G401 (cell line): ENCODE results near the gene CASTOR1. TPM values are rescaled to one million over a fixed set of nuclear protein-coding genes. Genes with fewer than 3 reads are reported as not detected.
A peak's percentile ranks its signal among the peaks of the same experiment; 100 is the strongest.

ENCODE experiments used
- DNase-seq: peaks from one replicate; pipeline ENCODE4 v3.0.0-alpha.2; 2015; ENCODE audit warnings: low spot score
- in situ Hi-C: cut with HindIII; loops from 2 replicates; pipeline ENCODE4 v1.10.0; 2016; ENCODE audit warnings: low sequenced_read_pairs, mixed read lengths
- total RNA-seq: library from RNA; depleted of rRNA; stranded (reverse); fragments of >200 nt; shearing (Covaris generic); gene quantifications from 2 replicates; pipeline ENCODE4 v1.2.3, GENCODE V29; 2014

CASTOR1 gene
- total RNA-seq, 1 experiment from 2014 or later: 9.8 TPM

GRCh38 chr22:30288419-30289140 is 725 bp downstream of the CASTOR1 start:
- no peak for DNase-seq
- in situ Hi-C loops: loop anchor here (5.0 kb wide), 1 partner anchor 104 kb away; no protein-coding TSS in a partner anchor

DNA sequence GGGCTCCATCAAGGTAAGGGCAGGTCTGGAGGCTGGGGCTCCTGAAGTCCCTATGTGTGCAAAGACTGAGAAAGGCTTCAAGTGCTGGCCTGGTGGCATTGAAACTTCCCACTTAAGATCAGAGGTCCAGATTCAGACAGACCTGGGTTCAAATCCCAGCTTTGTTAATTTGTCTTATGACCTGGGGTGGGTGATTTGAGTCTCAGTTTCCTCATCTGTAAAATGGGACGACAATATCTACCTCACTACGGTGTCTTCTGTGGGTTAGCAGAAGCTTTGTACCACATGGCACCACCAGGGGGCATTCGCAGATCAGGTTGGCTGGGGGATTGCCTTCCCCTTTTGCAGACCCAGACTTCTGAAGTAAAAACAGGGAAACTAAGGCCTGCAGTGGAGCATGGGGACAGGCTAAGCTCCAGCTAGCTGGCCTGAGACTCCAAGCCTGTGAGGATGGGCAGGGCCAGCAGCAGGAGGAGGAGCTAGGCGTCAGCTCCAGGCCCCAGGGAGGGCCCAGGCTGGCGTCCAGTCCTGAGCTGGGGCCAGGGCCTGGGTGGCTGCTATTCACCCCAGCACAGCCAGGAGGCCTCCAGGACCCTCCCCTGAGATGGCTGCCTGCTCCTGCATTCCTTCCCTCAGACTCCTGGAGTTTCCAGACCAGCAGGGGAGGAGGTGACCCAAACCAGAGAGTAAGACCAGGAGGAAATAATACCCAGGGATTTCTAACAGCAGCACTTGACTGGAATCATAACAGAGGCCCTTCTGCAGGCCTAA is 1.5 kb downstream of the CASTOR1 start:
- in situ Hi-C loops: loop anchor here (5.0 kb wide), 1 partner anchor 104 kb away; no protein-coding TSS in a partner anchor
- peak; percentile 80 for DNase-seq

- in situ Hi-C loops: loop anchor here (5.0 kb wide), 1 partner anchor 105 kb away; no protein-coding TSS in a partner anchor
- DNase-seq: peak; percentile 51
Observed at GRCh38 chr22:30286813-30287647, 2.3 kb downstream of the CASTOR1 start.

DNA sequence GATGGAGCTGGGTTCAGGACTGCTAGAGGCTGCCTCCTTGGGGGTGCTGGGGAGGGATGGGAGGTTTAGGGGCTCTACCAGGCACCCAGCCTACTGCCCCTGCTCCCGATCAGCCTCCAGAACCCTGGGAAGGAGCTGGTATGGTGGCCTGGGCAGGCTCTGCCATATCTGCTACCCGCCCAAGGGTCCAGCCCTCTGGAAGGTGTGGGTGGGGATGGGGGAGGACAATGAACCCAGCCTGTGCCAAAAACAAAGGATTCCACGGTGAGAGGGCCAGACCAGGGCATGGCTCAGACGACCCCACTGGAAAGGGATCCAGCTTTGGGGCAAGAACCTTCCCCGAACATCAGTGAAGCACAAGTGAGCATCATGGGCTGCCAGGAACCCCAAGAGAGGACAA is 3.0 kb downstream of the CASTOR1 start:
- no peak for DNase-seq
- in situ Hi-C loops: loop anchor here (5.0 kb wide), 1 partner anchor 106 kb away; no protein-coding TSS in a partner anchor

DNA sequence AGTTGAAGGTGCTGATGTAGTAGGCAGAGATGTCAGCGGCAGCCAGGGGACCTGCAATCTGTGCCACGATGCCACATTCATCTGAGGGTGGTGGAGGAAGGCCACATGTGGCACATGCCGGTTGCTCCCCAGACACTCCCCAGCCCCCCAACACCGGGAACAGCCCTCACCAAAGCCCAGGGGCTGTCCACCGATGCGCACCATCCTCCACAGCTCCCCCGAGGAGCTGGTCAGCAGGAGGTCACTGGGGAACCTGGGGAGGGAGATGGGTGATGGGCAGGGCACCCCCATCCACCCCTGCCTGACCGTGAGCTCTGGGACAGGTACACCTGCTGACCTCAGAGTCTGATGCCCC is 3.5 kb downstream of the CASTOR1 start:
- in situ Hi-C loops: loop anchor here (5.0 kb wide), 1 partner anchor 106 kb away; no protein-coding TSS in a partner anchor
- DNase-seq: no peak

DNA sequence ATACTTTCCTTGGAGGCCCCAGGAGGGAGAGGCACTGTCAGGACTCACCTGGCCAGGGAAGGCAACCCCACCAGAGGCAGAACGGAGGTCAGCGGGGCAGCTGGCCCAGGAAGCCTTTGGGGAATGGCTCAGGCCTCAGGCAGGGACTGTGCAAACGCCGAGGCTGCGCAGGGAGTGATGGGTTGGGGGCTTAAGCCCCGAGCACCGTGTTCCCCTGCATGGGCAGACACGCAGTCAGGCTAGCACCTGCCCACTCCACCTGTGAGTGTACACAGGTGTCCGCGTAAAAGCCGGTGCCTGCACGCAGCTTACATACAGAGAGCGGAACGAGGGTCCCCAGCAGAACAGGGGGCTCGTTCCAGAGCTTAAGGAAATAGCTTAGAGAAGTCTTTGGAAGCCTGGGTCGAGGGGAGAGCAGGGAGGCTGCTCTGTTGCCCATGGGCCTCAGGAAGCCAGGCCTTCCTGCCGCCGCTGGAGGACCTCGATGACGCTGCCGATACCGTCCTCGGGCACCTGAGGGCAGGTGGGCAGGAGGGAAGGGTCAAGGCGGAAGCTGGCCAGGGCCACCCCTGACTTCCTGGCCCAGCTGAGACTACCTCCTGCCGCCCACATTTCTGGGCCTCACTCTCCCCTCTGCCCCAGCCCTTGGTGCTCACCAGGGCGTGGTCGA is 4.0 kb downstream of the CASTOR1 start:
- in situ Hi-C loops: loop anchor here (5.0 kb wide), 1 partner anchor 107 kb away; no protein-coding TSS in a partner anchor
- no peak for DNase-seq

DNA sequence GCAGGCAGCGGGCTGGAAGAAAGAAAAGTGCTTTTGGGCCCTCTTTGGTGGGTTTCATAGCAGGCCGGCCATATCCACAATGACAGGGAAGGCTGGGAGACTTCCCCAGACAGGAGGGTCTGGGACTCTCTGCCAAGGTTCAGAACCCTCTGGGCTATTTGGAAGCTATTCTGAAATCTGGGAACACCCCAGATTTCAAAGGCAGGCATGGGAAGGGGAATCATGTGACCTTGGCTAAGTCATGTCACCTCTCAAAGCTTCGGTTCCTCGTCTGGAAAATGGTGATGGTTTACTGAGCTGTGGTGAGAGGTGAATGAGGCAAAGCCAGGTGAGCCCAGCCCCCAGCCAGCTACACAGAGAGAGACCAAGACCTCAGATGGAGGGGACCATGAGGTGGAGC is 4.6 kb downstream of the CASTOR1 start:
- DNase-seq: no peak
- in situ Hi-C loops: loop anchor here (5.0 kb wide), 1 partner anchor 108 kb away; no protein-coding TSS in a partner anchor

- in situ Hi-C loops: no loop called here
- no peak for DNase-seq
Observed at GRCh38 chr22:30284172-30284571, 5.1 kb downstream of the CASTOR1 start.

DNA sequence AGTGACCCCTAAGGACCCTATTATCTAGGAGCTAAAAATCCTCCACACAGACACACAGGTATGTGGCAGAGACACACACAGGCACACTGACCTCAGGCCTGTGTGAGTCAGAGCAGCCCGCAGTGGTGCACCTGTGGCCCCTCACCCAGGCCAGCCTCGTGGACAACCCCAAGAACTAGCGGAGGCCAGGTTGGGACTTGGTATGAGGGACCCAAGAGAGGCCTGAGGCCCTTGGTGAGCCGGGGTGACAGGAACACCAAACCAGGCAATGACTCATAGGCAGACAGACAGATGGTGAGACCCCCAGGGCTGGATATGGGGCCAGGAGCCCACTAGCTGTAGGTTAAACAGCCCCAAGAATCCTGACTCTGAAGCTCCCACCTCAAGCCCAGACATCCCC is 6.0 kb downstream of the CASTOR1 start:
- DNase-seq: no peak
- in situ Hi-C loops: no loop called here

DNA sequence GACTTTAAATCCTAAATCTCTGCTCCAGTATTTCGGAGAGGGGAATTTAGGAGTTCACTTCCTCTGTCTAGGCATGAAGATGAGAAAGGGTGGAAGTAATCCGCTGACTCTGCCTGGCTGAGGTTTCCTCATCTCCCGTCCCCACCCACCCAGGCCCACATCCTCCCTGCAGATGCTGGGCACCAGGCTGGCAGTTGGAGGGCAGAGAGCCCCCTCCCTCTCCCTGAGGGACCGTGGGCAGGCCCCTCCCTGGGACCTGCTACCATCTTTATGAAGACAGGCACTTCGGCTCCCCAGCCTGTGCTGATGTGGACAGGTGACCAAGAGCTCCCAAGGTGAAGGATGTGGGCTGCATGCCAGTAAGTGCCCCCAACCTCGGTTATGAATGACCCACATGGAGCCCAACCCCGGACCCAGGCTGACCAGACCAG is 6.7 kb downstream of the CASTOR1 start:
- in situ Hi-C loops: no loop called here
- no peak for DNase-seq

GRCh38 chr22:30280505-30280904 is 8.8 kb downstream of the CASTOR1 start:
- no peak for DNase-seq
- in situ Hi-C loops: no loop called here

DNA sequence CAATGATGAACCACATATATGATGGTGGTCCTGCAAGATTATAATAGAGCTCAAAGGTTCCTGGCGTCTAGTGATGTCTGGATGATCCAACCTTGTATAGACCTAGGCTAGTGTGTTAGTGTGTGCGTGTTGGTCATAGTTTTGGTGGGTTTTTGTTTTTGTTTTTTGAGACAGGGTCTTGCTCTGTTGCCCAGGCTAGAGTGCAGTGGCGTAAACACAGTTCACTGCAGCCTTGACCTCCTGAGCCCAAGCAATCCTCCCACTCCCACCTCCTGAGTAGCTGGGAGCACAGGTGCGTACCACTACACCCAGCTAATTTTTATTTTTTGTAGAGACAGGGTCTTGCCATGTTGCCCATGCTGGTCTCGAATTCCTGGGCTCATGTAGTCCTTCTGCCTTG is 9.4 kb downstream of the CASTOR1 start:
- DNase-seq: no peak
- in situ Hi-C loops: no loop called here

GRCh38 chr22:30279046-30279788 is 10.1 kb downstream of the CASTOR1 start:
- in situ Hi-C loops: no loop called here
- DNase-seq: no peak

DNA sequence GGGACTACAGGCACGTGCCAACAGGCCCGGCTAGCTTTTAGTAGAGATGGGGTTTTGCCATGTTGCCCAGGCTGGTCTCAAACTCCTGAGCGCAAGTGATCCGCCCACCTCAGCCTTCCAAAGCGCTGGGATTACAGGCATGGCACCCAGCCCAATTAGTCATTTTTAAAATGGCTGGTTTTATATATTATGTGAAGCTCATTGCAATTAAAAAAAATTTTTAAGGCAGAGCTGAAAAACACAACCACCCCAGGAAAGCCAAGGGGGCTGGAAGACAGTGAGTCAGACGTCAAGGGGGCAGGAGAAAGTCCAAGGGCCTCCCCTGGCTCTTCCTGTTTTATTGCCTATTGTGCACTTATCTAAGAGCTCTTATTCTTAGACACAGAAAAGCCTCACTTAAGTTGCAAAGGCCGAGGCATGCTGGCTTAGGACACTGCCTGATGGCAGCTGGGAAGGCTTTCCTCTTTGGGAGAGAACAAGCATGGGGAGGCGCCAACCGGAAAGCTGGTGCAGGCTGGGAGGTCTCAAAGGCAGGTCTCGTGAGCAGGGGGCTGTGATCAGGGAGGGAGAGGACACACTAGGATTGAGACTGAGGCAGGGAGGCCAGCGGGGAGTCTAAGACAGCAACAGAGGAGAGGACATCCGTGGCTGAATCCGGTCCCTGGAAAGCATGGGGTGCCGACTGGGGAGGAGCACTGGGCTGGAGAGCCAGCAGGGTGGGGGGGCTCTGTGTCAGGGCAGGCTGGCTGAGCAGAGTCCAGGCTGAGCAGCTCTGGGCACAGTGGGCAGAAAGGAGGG is 11.6 kb downstream of the CASTOR1 start:
- in situ Hi-C loops: no loop called here
- DNase-seq: no peak

GRCh38 chr22:30276039-30276438 is 13.3 kb downstream of the CASTOR1 start:
- no peak for DNase-seq
- in situ Hi-C loops: no loop called here

DNA sequence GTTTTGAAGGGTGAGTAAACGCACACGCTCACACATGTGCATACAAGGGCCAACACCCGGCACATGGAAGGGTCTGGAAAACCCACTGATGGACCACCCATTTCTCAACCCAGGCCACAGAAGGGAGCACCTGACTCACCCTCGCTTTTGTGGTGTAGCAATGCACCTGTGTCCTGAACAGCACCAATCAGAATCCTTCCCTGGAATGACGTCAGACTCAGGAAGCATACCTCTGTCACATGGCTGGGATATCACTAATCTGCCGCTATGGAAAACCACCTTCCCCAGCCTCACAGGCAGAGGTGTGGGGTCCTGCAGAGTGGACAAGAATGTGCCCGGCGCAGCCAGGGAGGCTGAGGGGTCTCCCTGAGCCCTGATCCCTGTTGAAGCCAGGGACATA is 13.7 kb downstream of the CASTOR1 start:
- in situ Hi-C loops: no loop called here
- peak; percentile 61 for DNase-seq

DNA sequence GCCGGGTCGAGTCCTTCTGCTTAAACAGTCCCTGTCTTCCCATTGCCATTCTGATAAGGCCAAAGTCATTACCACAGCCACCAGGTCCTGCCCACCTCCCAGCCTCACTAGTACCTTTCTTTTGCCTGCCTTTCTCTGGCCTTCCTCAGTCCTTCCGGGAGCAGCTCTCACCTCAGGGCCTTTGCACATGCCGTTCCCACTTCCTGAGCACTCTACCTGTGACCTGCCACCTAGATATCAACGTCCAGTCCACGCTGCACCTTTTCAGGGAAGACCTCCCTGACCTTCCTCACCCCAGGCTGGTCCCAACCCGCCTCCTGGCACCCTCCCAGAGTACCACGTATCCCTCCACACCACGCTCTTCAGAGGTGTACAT is 14.9 kb downstream of the CASTOR1 start:
- no peak for DNase-seq
- in situ Hi-C loops: no loop called here
